ENCODE data around the gene TIMM29. TPM values are rescaled to one million over a fixed set of nuclear protein-coding genes. Genes with fewer than 3 reads are reported as not detected.
"Not testable (repeated sequence)": the region's sequence is repeated elsewhere in the genome, so short reads cannot be mapped to it uniquely, and the experiment has no call there.

TIMM29 gene
- total RNA-seq, 1 donor from 2014 or later: 23.8 TPM

- no peak for DNase-seq (ENCODE audit: low spot score)
These were observed 16.0 kb upstream of the TIMM29 start for GRCh38 chr19:10912619-10913018.

- no peak for DNase-seq (ENCODE audit: low spot score)
These were observed 14.8 kb upstream of the TIMM29 start for GRCh38 chr19:10913716-10914340.

GRCh38 chr19:10915130-10916091 is 13.2 kb upstream of the TIMM29 start:
- DNase-seq (ENCODE audit: low spot score): no peak

- no peak for DNase-seq (ENCODE audit: low spot score)
These were observed 12.0 kb upstream of the TIMM29 start for GRCh38 chr19:10916602-10917001.

- DNase-seq (ENCODE audit: low spot score): no peak
These were observed 10.3 kb upstream of the TIMM29 start for GRCh38 chr19:10918359-10918758.

GRCh38 chr19:10919352-10920287 is 9.0 kb upstream of the TIMM29 start:
- DNase-seq (ENCODE audit: low spot score): no peak

GRCh38 chr19:10920288-10920655 is 8.3 kb upstream of the TIMM29 start:
- DNase-seq (ENCODE audit: low spot score): no peak

- no peak for DNase-seq (ENCODE audit: low spot score)
These were observed 7.8 kb upstream of the TIMM29 start for GRCh38 chr19:10920781-10921180.

GRCh38 chr19:10921199-10921909 is 7.3 kb upstream of the TIMM29 start:
- no peak for DNase-seq (ENCODE audit: low spot score)

- DNase-seq (ENCODE audit: low spot score): no peak
These were observed 6.5 kb upstream of the TIMM29 start for GRCh38 chr19:10921910-10922637.

- DNase-seq (ENCODE audit: low spot score): no peak
These were observed 6.0 kb upstream of the TIMM29 start for GRCh38 chr19:10922638-10923014.

GRCh38 chr19:10923260-10924112 is 5.1 kb upstream of the TIMM29 start:
- DNase-seq (ENCODE audit: low spot score): no peak

GRCh38 chr19:10924597-10924996 is 4.0 kb upstream of the TIMM29 start:
- DNase-seq (ENCODE audit: low spot score): no peak

GRCh38 chr19:10927730-10928562 is 665 bp upstream of the TIMM29 start:
- no peak for DNase-seq (ENCODE audit: low spot score)

- DNase-seq (ENCODE audit: low spot score): no peak
These were observed 787 bp downstream of the TIMM29 start for GRCh38 chr19:10929402-10929794.

GRCh38 chr19:10935371-10936059 is 6.9 kb downstream of the TIMM29 start:
- no peak for DNase-seq (ENCODE audit: low spot score)

- DNase-seq (ENCODE audit: low spot score): peak; percentile 51
These were observed 8.1 kb downstream of the TIMM29 start for GRCh38 chr19:10936661-10937084.

- not testable (repeated sequence) for DNase-seq (ENCODE audit: low spot score)
These were observed 13.0 kb downstream of the TIMM29 start for GRCh38 chr19:10941649-10942048.
